A673 (cell line): ENCODE data around the gene CYP4Z1. TPM values are rescaled to one million over a fixed set of nuclear protein-coding genes. Genes with fewer than 3 reads are reported as not detected.
"Not testable (repeated sequence)": the region's sequence is repeated elsewhere in the genome, so short reads cannot be mapped to it uniquely, and the experiment has no call there.

ENCODE experiments used
- BruUV-seq: library from RNA; stranded (reverse); fragments of 400-500 nt; replicated peaks from 2 replicates; lab custom pipeline; 2021; lab: Mats Ljungman, UMichigan
- CTCF ChIA-PET: fragments of 300-600 bp; sonication (Branson Sonifier 250); formaldehyde crosslinking; loops from one replicate; lab custom pipeline; 2022; ENCODE audit warnings: antibody characterized with exemption; lab: Charles Lee
- POLR2A ChIA-PET: fragments of 300-600 bp; sonication (Branson Sonifier 250); formaldehyde crosslinking; loops from one replicate; lab custom pipeline; 2022; ENCODE audit warnings: antibody characterized with exemption; ENCODE audit not compliant: low non-redundant PET; lab: Charles Lee
- DNase-seq: peaks from one replicate; pipeline ENCODE4 v3.0.0-alpha.2; 2015; ENCODE audit warnings: low spot score
- H3K27ac ChIP-seq: fragments of 200-600 bp; sonication (generic); 2 replicates; pipeline ENCODE4 v1.5.1; 2016; ENCODE audit warnings: mixed run types, low read depth, mild to moderate bottlenecking, mixed read lengths, antibody characterized with exemption, low read length; ENCODE audit not compliant: poor library complexity, severe bottlenecking
- H3K27me3 ChIP-seq: fragments of 200-600 bp; sonication (generic); replicated peaks from 2 replicates; pipeline ENCODE4 v1.6.1; 2017; ENCODE audit warnings: mixed run types, low read depth, mild to moderate bottlenecking, mixed read lengths, antibody characterized with exemption, low read length; ENCODE audit not compliant: insufficient read depth, poor library complexity
- H3K36me3 ChIP-seq: fragments of 200-600 bp; sonication (generic); 2 replicates; pipeline ENCODE4 v1.6.1; 2016; ENCODE audit warnings: mixed run types, mild to moderate bottlenecking, mixed read lengths, antibody characterized with exemption, low read length; ENCODE audit not compliant: insufficient read depth, poor library complexity, severe bottlenecking
- H3K4me1 ChIP-seq: fragments of 200-600 bp; sonication (generic); 2 replicates; pipeline ENCODE4 v1.6.1; 2017; ENCODE audit warnings: mixed run types, mild to moderate bottlenecking, mixed read lengths, antibody characterized with exemption, low read length; ENCODE audit not compliant: insufficient read depth, poor library complexity, severe bottlenecking
- H3K4me3 ChIP-seq: fragments of 200-600 bp; sonication (generic); 2 replicates; pipeline ENCODE4 v1.5.1; 2016; ENCODE audit warnings: low read depth, mixed run types, mild to moderate bottlenecking, mixed read lengths, low read length; ENCODE audit not compliant: poor library complexity, severe bottlenecking
- H3K9me3 ChIP-seq: fragments of 200-600 bp; sonication (generic); 2 replicates; pipeline ENCODE4 v1.6.1; 2016; ENCODE audit warnings: mixed run types, low read depth, mild to moderate bottlenecking, mixed read lengths, antibody characterized with exemption, low read length; ENCODE audit not compliant: poor library complexity, severe bottlenecking
- CTCF ChIP-seq: fragments of 300-800, 200-600 bp; sonication (generic); conservative IDR thresholded peaks from 2 replicates; pipeline ENCODE4 v1.5.1; 2017; ENCODE audit warnings: low read depth, mild to moderate bottlenecking, antibody characterized with exemption, low read length, moderate library complexity, mixed read lengths
- EZH2 ChIP-seq: fragments of 200-600 bp; sonication (generic); IDR thresholded peaks from 2 replicates; pipeline ENCODE4 v1.6.1; 2017; ENCODE audit warnings: borderline replicate concordance, low read depth, mild to moderate bottlenecking, mixed read lengths, antibody characterized with exemption, low read length; ENCODE audit not compliant: poor library complexity, severe bottlenecking
- intact Hi-C: fragments of 100-400 bp; cut with micrococcal nuclease; formaldehyde crosslinking; loops from one replicate; pipeline ENCODE4 v1.10.0; 2022; ENCODE audit not compliant: unreplicated experiment
- total RNA-seq: library from RNA; stranded (reverse); gene quantifications from 2 replicates; pipeline ENCODE4 v1.2.3, GENCODE V29; 2021

CYP4Z1 gene
- total RNA-seq, 1 experiment from 2014 or later: not detected

- BruUV-seq, H3K27ac ChIP-seq, POLR2A ChIA-PET, intact Hi-C loops, H3K36me3 ChIP-seq, CTCF ChIA-PET, DNase-seq, H3K4me3 ChIP-seq, H3K4me1 ChIP-seq, H3K27me3 ChIP-seq, H3K9me3 ChIP-seq: not testable (repeated sequence)
Measured at GRCh38 chr1:47109482-47109881, 42.5 kb downstream of the CYP4Z1 start.

GRCh38 chr1:47113178-47113577 lies 46.1 kb downstream of the CYP4Z1 start:
- TF ChIP-seq EZH2 (no peak), CTCF (no peak)

GRCh38 chr1:47121039-47121438 lies 54.0 kb downstream of the CYP4Z1 start:
- H3K9me3 ChIP-seq, BruUV-seq, H3K4me3 ChIP-seq, H3K4me1 ChIP-seq, H3K27ac ChIP-seq, intact Hi-C loops, DNase-seq, H3K36me3 ChIP-seq, H3K27me3 ChIP-seq, POLR2A ChIA-PET: not testable (repeated sequence)
- CTCF ChIA-PET: interaction anchor here (0.5 kb wide), 1 partner anchor 58 kb away, joined by 3 read pairs; no protein-coding TSS in a partner anchor

More at GRCh38 chr1:47113178-47113577, 46.1 kb downstream of the CYP4Z1 start:
- Histone ChIP-seq H3K9me3 (no peaks in the 10 kb centered on the region), H3K27me3 (peaks cover 5% of the 10 kb centered on the region), H3K36me3 (no peaks in the 10 kb centered on the region), H3K4me3 (no peak overlapping the region), H3K27ac (no peak overlapping the region), H3K4me1 (no peaks in the 10 kb centered on the region)
- no peak for DNase-seq
- BruUV-seq: no TSS peak
- POLR2A ChIA-PET: no interaction called here
- CTCF ChIA-PET: no interaction called here
- intact Hi-C loops: no loop called here

- H3K27me3 ChIP-seq, H3K9me3 ChIP-seq, H3K4me3 ChIP-seq, DNase-seq, H3K36me3 ChIP-seq, POLR2A ChIA-PET, BruUV-seq, H3K4me1 ChIP-seq, H3K27ac ChIP-seq, intact Hi-C loops, CTCF ChIA-PET: not testable (repeated sequence)
Measured at GRCh38 chr1:47124834-47125233, 57.8 kb downstream of the CYP4Z1 start.

- BruUV-seq, H3K36me3 ChIP-seq, H3K4me1 ChIP-seq, H3K27ac ChIP-seq, intact Hi-C loops, H3K9me3 ChIP-seq, DNase-seq, POLR2A ChIA-PET, H3K4me3 ChIP-seq, CTCF ChIA-PET: not testable (repeated sequence)
- peaks cover 19% of the 10 kb centered on the region for H3K27me3 ChIP-seq
Measured at GRCh38 chr1:47126997-47127396, 60.0 kb downstream of the CYP4Z1 start.
